C4-2B (cell line): ENCODE measurements around the gene HSPA12A.

Experiments
- ZFX ChIP-seq: fragments of 450-650 bp; IDR thresholded peaks from 2 replicates; pipeline ENCODE4 v1.6.1; 2017
- TF ChIP-seq, protein P1 (sequence below): fragments of 450-650 bp; conservative IDR thresholded peaks from 2 replicates; pipeline ENCODE4 v1.5.1; 2017; ENCODE audit warnings: mild to moderate bottlenecking

DNA sequence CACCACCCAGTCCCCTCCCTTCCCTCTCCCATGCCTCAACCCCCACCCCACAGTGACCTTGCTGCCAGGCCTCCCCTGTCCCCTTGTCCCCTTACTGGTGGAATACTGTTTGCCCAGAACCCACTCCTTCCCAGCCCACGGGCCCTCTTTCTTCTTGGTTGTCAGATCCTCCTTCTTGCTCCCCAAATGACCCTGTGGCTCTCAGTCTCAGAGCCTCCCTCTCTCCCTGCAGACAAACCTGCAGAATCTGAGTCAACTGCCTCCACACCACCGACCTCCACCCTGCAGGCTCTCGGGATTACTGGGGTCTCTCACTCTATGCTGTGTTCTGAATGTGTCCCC is 47.5 kb downstream of the HSPA12A start:
- TF ChIP-seq, protein P1, sequence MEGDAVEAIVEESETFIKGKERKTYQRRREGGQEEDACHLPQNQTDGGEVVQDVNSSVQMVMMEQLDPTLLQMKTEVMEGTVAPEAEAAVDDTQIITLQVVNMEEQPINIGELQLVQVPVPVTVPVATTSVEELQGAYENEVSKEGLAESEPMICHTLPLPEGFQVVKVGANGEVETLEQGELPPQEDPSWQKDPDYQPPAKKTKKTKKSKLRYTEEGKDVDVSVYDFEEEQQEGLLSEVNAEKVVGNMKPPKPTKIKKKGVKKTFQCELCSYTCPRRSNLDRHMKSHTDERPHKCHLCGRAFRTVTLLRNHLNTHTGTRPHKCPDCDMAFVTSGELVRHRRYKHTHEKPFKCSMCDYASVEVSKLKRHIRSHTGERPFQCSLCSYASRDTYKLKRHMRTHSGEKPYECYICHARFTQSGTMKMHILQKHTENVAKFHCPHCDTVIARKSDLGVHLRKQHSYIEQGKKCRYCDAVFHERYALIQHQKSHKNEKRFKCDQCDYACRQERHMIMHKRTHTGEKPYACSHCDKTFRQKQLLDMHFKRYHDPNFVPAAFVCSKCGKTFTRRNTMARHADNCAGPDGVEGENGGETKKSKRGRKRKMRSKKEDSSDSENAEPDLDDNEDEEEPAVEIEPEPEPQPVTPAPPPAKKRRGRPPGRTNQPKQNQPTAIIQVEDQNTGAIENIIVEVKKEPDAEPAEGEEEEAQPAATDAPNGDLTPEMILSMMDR, result no peak
- TF ChIP-seq ZFX, result no peak
